ENCODE data around the gene FAM107B. TPM values are rescaled to one million over a fixed set of nuclear protein-coding genes. Genes with fewer than 3 reads are reported as not detected.

FAM107B gene
- total and polyA plus RNA-seq, 11 donors, result 1.9 to 27.6 (median 4.9) TPM

- Histone ChIP-seq H3K4me3 (no peak overlapping the region), H3K27me3 (no peaks in the 10 kb centered on the region), H3K4me1 (peaks cover 0 to 62% (median 0%) of the 10 kb centered on the region in 12 donors), H3K9me3 (no peaks in the 10 kb centered on the region), H3K27ac (no peak overlapping the region), H3K36me3 (no peaks in the 10 kb centered on the region)
- 59 to 84% (median 62%) methylated on average over 1 of the region's 1 CpG for WGBS, 4 donors
- DNase-seq (no peak), ATAC-seq (no peak)
- intact Hi-C loops (cut with DNase I), result no loop called here
- no peak for TF ChIP-seq CTCF (IDR thresholded peaks at IDR 0.05)
- no peak for TF ChIP-seq POLR2A (IDR thresholded peaks at IDR 0.05)
Observed at GRCh38 chr10:14573666-14574261, 200.9 kb downstream of the FAM107B start.

GRCh38 chr10:14572811-14573210 lies 201.9 kb downstream of the FAM107B start:
- Histone ChIP-seq H3K36me3 (peaks cover 0 to 3% (median 0%) of the 10 kb centered on the region in 9 donors), H3K27me3 (no peaks in the 10 kb centered on the region), H3K9me3 (no peaks in the 10 kb centered on the region), H3K4me3 (no peak overlapping the region), H3K4me1 (peaks cover 0 to 56% (median 0%) of the 10 kb centered on the region in 12 donors), H3K27ac (peak overlapping the region in 1 of 12 donors; percentile 48)
- intact Hi-C loops (cut with DNase I), result no loop called here
- no peak for TF ChIP-seq POLR2A (IDR thresholded peaks at IDR 0.05)
- TF ChIP-seq CTCF (IDR thresholded peaks at IDR 0.05), result no peak
- no peak for ATAC-seq
- 92 to 95% (median 94%) methylated on average over 3 of the region's 3 CpGs for WGBS, 4 donors
- no peak for DNase-seq

- 81 to 85% (median 83%) methylated on average over 8 to 10 of the region's 10 CpGs for WGBS, 4 donors
- DNase-seq (no peak), ATAC-seq (peak in 3 of 4 donors; percentile 28 to 53 (median 50))
- H3K4me3 ChIP-seq, result peak overlapping the region in 1 of 12 donors; percentile 42
- H3K4me1 ChIP-seq, result peaks cover 0 to 60% (median 0%) of the 10 kb centered on the region in 12 donors
- peak overlapping the region in 1 of 12 donors; percentile 80 for H3K27ac ChIP-seq
- H3K27me3 ChIP-seq, result no peaks in the 10 kb centered on the region
- no peaks in the 10 kb centered on the region for H3K9me3 ChIP-seq
- peaks cover 0 to 11% (median 0%) of the 10 kb centered on the region in 9 donors for H3K36me3 ChIP-seq
- TF ChIP-seq CTCF (IDR thresholded peaks at IDR 0.05) (no peak), POLR2A (IDR thresholded peaks at IDR 0.05) (no peak)
- intact Hi-C loops (cut with DNase I), result no loop called here
Observed at GRCh38 chr10:14571866-14572507, 202.7 kb downstream of the FAM107B start.

- peak overlapping the region in 1 of 12 donors; percentile 42 for H3K4me3 ChIP-seq
Observed at GRCh38 chr10:14570800-14571199, 203.9 kb downstream of the FAM107B start.

More at GRCh38 chr10:14570800-14571199, 203.9 kb downstream of the FAM107B start:
- H3K27ac ChIP-seq, result peak overlapping the region in 1 of 12 donors; percentile 80
- no peak for DNase-seq
- no peak for ATAC-seq
- peaks cover 0 to 11% (median 0%) of the 10 kb centered on the region in 9 donors for H3K36me3 ChIP-seq
- intact Hi-C loops (cut with DNase I), result no loop called here
- peaks cover 0 to 70% (median 0%) of the 10 kb centered on the region in 12 donors for H3K4me1 ChIP-seq
- 53 to 83% (median 61%) methylated on average over 1 of the region's 1 CpG for WGBS, 4 donors
- TF ChIP-seq POLR2A (IDR thresholded peaks at IDR 0.05), result no peak
- TF ChIP-seq CTCF (IDR thresholded peaks at IDR 0.05), result no peak
- peaks cover 0 to 6% (median 0%) of the 10 kb centered on the region in 12 donors for H3K9me3 ChIP-seq
- no peaks in the 10 kb centered on the region for H3K27me3 ChIP-seq

Measured in heart left ventricle (tissue), 16 donors.